ENCODE results near the gene TWF2. TPM values are rescaled to one million over a fixed set of nuclear protein-coding genes. Genes with fewer than 3 reads are reported as not detected.

The TWF2 gene
- total and polyA plus RNA-seq, 9 donors = 14.3 to 56.3 (median 41.2) TPM

DNA sequence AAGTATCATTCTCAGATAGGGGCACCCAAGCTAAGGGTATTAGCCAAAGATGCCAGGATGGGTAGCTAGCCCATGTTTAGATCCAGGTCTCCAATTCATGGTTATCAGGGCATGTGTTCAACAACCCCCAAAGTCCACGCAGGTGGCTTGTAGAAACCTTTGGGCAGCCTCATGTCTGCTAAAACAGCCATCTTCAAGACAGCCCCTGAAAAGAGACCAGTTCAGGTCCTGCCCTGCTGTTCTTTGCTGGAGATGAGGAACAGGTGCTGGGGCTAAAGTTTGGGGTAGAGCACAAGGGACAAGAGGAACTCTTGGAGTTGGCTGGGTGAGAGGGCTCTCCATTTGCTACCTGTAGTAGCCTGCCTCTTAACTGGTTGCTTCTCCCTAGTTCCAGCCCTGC lies 11.2 kb upstream of the TWF2 start:
- Histone ChIP-seq H3K27ac (no peak overlapping the region), H3K9me3 (no peaks in the 10 kb centered on the region), H3K27me3 (no peaks in the 10 kb centered on the region), H3K4me3 (no peak overlapping the region), H3K4me1 (ENCODE audit: insufficient read depth) (peaks cover 3% of the 10 kb centered on the region), H3K36me3 (no peaks in the 10 kb centered on the region)
- TF ChIP-seq POLR2A (IDR thresholded peaks at IDR 0.05) (no peak), EP300 (IDR thresholded peaks at IDR 0.05) (no peak)
- TF ChIP-seq, protein P1, sequence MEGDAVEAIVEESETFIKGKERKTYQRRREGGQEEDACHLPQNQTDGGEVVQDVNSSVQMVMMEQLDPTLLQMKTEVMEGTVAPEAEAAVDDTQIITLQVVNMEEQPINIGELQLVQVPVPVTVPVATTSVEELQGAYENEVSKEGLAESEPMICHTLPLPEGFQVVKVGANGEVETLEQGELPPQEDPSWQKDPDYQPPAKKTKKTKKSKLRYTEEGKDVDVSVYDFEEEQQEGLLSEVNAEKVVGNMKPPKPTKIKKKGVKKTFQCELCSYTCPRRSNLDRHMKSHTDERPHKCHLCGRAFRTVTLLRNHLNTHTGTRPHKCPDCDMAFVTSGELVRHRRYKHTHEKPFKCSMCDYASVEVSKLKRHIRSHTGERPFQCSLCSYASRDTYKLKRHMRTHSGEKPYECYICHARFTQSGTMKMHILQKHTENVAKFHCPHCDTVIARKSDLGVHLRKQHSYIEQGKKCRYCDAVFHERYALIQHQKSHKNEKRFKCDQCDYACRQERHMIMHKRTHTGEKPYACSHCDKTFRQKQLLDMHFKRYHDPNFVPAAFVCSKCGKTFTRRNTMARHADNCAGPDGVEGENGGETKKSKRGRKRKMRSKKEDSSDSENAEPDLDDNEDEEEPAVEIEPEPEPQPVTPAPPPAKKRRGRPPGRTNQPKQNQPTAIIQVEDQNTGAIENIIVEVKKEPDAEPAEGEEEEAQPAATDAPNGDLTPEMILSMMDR (IDR thresholded peaks at IDR 0.05) = no peak
- WGBS, 3 donors = 68 to 76% (median 75%) methylated on average over 1 of the region's 1 CpG
- DNase-seq = no peak
- intact Hi-C loops (cut with DNase I) = no loop called here

DNA sequence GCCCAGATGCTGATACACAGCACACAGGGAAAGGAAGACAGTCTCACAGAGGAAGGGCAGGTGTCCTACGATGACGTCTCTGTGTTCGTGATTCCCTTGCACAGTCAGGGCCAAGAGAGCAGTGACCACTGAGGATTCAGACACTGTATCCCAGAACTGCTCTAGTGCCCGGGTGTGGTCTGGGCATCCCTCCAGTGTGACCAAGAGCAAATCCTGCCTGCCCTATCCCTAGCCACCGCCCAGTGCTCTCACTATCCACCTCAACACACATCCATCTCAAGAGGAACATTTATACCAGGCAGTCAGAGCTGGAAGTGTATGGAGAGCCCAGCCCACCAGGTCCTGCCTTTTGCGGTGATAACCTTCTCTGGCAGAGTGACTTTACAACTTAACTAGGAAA lies 10.7 kb upstream of the TWF2 start:
- Histone ChIP-seq H3K36me3 (no peaks in the 10 kb centered on the region), H3K27ac (no peak overlapping the region), H3K9me3 (no peaks in the 10 kb centered on the region), H3K4me1 (ENCODE audit: insufficient read depth) (peaks cover 5% of the 10 kb centered on the region), H3K27me3 (no peaks in the 10 kb centered on the region), H3K4me3 (no peak overlapping the region)
- intact Hi-C loops (cut with DNase I) = no loop called here
- TF ChIP-seq POLR2A (IDR thresholded peaks at IDR 0.05) = no peak
- TF ChIP-seq, protein P1 (IDR thresholded peaks at IDR 0.05) = no peak
- no peak for TF ChIP-seq EP300 (IDR thresholded peaks at IDR 0.05)
- DNase-seq = no peak
- 71 to 82% (median 81%) methylated on average over 6 of the region's 6 CpGs for WGBS, 3 donors

DNA sequence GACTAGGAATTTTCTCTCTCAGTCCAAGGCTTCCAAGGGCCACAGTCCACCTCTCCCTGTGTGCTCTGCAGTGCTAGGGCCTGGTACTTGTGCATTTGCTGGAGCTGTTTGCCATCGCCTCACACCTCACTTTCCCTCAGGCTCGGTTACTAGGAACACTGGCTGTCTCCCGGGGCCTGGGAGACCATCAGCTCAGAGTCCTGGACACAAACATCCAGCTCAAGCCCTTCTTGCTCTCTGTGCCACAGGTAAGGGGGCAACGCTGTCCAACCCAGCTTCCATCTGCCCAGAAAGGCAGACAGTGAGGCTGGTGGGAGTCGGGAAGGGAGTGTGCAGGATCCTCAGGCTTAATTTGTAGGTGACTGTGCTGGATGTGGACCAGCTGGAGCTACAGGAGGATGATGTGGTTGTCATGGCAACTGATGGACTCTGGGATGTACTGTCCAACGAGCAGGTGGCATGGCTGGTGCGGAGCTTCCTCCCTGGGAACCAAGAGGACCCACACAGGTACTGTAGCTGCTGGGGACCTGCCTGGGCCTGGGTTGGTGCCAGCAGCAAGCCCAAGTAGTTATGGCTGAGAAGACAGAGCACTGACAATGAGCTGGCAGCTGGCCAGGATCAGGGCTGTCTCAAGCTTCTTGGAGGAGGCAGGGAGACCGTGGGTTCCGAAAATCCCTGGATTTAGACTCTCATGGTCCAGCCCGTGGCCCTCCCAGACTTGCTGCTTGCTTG lies 10.0 kb upstream of the TWF2 start:
- DNase-seq = peak in 3 of 5 donors; percentile 48 to 66 (median 56)
- no peaks in the 10 kb centered on the region for H3K27me3 ChIP-seq
- H3K4me1 ChIP-seq (ENCODE audit: insufficient read depth) = peaks cover 5% of the 10 kb centered on the region
- H3K36me3 ChIP-seq = no peaks in the 10 kb centered on the region
- intact Hi-C loops (cut with DNase I) = no loop called here
- H3K9me3 ChIP-seq = no peaks in the 10 kb centered on the region
- no peak for TF ChIP-seq POLR2A (IDR thresholded peaks at IDR 0.05)
- no peak for TF ChIP-seq EP300 (IDR thresholded peaks at IDR 0.05)
- TF ChIP-seq, protein P1 (IDR thresholded peaks at IDR 0.05) = no peak
- H3K4me3 ChIP-seq = no peak overlapping the region
- 52 to 62% (median 57%) methylated on average over 10 of the region's 10 CpGs for WGBS, 3 donors
- H3K27ac ChIP-seq = no peak overlapping the region

DNA sequence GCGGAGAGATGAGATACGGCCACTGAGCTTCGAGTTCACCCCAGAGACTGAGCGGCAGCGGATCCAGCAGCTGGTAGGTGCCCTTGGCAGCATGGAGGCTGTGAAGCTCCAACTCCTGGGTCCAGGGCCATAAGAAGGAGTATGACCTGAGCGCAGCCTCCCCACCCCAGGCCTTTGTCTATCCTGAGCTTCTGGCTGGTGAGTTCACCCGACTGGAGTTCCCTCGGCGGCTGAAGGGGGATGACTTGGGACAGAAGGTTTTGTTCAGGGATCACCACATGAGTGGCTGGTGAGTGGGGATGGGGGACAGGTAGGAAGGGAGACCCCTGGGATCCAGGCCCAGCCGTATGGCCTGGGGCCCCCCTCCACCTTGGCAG lies 9.2 kb upstream of the TWF2 start:
- H3K27me3 ChIP-seq = no peaks in the 10 kb centered on the region
- no peaks in the 10 kb centered on the region for H3K36me3 ChIP-seq
- intact Hi-C loops (cut with DNase I) = no loop called here
- H3K4me3 ChIP-seq = no peak overlapping the region
- H3K27ac ChIP-seq = no peak overlapping the region
- H3K9me3 ChIP-seq = no peaks in the 10 kb centered on the region
- peak in 1 of 5 donors; percentile 14 for DNase-seq
- 85 to 91% (median 88%) methylated on average over 10 of the region's 10 CpGs for WGBS, 3 donors
- TF ChIP-seq EP300 (IDR thresholded peaks at IDR 0.05) = no peak
- no peak for TF ChIP-seq POLR2A (IDR thresholded peaks at IDR 0.05)
- TF ChIP-seq, protein P1 (IDR thresholded peaks at IDR 0.05) = no peak
- H3K4me1 ChIP-seq (ENCODE audit: insufficient read depth) = peaks cover 5% of the 10 kb centered on the region
